HG03135 (cell line): ENCODE results near the gene LRMDA.
"Not testable (repeated sequence)": the region's sequence is repeated elsewhere in the genome, so short reads cannot be mapped to it uniquely, and the experiment has no call there.

Source experiments
- ATAC-seq: cut with Tn5 transposase; IDR thresholded peaks from one replicate; pipeline ENCODE4 v1.9.1; 2021; ENCODE audit warnings: mild to moderate bottlenecking, moderate library complexity; ENCODE audit not compliant: unreplicated experiment

LRMDA gene

DNA sequence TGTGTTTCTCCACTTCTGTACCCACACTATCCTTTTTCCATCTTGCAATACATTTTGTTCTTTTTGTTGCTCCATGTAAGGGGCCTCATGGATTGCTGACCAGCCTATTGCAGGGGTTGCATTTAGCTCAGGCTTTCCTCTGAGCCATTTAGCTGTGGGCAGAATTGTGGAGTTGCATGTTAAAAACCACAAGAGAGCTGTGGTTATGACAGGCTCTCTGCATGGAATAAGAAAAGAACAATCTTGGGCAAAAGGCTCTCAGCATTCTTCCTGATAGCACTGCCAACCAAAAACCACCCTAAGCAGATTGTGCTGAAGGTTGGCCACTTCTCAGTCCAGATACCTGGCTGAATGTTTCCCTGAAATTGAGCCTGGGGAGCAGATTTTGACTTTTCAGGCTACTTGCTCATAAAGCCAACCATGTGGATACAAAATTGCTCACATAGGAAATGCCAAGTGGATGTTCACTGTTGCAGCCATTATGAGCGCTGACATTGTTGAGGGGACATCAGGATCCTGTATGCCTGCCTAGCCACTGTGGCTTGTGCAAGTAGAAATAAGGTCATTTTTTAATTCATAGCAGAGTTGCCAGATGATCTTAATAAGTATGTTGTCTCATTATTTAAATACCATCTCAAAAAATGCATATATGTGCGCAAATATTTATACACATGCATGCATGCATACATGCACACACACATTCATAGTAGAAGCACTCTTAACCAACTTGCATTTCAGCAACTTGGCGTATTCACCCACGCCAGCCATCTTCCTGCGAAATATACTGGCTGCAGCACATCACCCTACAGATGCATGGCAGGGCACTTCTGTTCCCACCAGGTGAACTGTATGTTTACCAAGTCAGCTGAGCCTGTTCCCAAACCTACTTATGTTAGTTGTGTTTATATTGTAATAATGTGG, 695.4 kb downstream of the LRMDA start:
- no peak for ATAC-seq

DNA sequence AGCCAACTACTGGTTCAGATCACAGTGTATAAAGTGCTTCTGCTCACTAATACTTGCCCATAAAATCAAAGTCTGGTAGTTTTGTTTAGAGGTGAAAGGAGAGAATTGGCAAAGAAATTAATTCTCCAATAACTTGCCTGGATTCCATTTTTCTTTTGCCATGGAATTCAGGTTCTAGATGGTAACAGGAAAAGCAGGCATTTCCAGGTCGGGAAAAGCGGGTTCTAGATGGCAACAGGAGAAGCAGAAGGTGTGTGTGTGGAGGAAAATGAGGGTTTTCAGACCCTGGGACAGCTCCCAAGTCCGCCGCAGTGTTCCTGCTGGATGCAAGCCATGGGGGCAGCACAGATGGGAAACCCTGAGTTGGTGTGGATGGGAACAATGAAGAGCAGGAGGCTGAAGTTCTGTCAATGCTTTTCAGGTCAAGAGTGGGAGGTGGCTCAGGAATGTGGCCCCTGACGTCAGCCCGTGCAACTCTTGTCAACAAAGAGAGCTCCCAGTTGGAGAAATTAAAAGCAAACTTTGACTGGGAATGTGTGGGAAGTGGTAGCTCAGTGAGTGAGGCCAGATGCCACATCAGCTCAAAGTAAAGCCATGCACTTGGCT, 696.7 kb downstream of the LRMDA start:
- no peak for ATAC-seq

- no peak for ATAC-seq
Measured at GRCh38 chr10:76129213-76129612, 697.8 kb downstream of the LRMDA start.

DNA sequence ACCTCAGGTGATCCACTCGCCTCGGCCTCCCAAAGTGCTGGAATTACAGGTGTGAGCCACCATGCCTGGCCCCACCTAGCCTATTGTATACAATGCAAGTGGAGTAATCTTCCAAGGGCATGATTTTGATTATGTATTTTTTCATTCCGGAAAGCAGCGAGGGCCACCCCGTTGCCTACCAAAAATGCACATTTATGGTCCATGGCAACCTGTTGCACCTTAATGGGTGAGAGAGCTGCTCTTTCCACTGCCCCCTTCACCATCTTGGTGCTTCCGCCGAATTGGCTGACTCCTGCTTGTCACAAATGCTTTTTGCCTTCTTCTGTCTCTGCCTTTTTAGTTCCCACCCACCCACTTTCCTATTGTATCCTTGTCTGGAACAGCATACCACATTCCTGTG, 699.5 kb downstream of the LRMDA start:
- no peak for ATAC-seq

- ATAC-seq, result no peak
Measured at GRCh38 chr10:76133597-76134255, 702.3 kb downstream of the LRMDA start.

DNA sequence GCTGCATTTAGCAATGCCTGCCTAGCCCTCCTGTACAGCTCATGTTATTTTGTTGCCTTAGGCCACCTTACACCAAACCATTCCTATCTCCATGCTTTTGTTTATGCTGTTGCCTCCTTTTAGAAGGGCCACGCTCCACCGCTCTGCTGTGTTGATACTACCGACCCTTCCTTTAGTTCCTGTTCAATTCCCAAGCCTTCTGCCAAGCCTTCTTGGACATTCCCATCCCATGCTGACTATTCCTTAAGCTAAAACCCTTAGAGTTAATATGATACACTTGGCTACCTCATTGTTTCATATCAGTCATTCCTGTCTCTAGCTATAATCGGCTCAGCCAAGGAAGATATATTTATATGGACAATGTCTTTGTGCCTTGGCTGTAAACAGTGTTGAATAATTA, 705.5 kb downstream of the LRMDA start:
- ATAC-seq, result no peak

DNA sequence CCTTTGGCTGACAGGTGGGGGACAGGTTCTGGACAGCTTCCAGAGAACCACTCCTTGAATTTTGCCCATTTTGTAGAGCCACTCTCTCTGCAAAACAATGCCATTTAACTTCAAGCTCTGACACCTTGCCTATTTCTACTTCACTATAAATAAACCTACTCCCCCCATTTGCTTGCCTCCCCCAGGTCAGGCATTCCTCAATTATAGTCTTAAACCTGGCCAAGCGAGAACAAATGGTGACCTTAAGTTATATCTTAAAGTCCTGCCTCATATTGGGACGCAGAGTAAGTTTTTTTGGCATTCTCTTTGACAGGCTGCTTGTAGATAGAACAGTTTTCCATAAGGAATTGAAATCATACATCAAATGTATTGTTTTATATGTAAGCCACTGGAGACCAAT, 706.9 kb downstream of the LRMDA start:
- ATAC-seq, result no peak

DNA sequence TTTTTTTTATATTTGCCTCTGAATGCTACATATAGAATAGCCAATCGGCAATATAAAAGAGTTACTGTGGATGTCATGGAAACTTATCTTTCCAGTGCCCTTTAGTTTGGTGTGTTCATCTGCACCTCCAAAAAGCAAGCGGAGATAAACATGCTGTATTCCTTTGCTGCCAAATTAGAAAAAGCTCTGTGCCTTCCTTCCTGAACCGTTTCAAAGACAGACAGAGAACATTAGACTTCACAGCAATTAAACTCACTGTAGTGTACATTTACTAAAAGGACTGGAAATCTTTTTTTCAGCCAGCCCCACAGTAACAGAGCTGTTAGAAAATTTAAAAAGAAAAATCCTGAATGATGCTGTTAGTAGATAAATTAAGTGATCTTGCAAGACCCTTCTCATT, 707.5 kb downstream of the LRMDA start:
- ATAC-seq, result no peak

DNA sequence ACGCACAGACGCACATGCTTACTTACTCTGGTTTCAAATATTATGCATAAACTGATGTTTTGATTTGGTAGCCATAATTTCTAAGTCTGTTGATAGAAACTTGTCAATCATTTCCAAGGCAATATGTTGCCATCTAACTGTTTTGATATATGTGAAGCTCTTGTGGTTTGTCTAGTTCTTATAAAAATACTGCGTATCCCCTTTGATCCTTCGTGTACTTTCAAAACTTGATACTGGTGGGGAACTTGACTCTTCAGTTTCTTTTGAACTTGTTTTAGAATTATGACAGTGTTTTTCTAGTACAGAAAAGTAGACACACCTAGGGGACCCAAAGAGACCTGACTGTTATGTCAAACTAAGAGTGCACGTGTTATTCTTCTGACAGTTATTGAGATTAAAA, 708.0 kb downstream of the LRMDA start:
- no peak for ATAC-seq

- no peak for ATAC-seq
Measured at GRCh38 chr10:76141376-76141775, 710.0 kb downstream of the LRMDA start.

- not testable (repeated sequence) for ATAC-seq
Measured at GRCh38 chr10:76148217-76148616, 716.8 kb downstream of the LRMDA start.

DNA sequence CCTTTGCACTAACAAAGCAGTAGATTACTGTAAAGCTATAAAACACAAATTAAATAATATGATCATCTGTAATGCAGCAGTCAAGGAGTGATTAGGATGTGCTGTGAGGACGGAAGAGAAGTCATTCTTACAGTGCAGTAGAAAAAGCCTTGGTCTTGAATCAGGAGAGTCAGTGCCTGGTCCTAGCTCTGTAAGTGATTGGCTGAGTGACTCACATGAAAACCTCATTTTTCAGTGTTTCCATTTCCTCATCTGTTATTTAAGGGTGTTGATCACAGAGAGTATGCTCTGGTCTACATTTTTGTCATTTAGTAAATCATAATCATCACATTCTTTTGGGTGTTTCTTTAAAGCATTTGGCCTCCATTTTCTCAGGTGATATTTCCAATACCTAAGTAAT, 717.8 kb downstream of the LRMDA start:
- ATAC-seq, result no peak

DNA sequence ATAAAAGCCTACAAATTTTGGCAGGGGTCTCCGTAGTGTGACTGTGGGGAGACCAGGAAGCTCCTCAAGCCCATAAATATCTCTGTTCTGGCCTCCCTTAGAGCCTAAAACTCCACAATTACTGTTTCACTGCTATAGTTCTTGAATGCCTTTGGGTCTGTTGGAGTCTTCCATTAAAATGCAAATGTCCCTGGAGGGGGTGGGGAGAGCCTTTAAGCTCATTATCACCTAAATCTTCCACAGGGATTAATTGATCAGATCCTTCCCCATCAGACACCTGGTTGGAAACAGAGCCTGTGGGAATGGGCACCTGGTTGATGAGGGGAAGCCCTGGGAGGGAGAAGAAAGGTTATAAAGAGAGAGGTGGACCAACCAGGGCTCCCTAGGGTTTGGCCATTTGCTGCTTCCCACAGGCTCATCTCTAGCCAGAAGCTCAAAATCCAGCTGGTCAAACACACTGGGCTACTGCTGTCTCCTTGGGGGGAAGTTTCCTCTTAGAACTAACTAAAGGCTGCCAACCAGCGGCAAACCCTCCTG, 718.2 kb downstream of the LRMDA start:
- ATAC-seq, result no peak

- no peak for ATAC-seq
Measured at GRCh38 chr10:76150139-76150875, 718.9 kb downstream of the LRMDA start.

DNA sequence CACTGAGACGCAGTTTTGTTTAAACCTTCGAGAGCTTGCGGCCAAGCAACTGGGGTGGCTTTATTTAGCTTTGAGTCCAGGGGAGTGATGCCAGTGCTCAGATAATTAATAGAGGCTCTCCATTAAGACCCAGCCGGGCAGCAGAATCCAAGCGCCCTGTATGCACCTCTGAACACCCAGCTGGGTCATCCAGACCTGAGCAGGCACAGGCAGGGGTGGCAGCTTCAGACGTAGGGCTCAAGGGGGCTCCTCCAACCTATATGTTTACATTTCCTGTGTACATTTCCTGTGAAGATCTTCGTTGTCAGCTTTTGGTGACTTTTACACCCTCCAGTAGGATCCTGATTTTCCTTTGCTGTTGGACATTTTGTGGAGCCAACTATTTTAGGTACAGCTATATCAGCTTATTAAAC, 719.5 kb downstream of the LRMDA start:
- ATAC-seq, result no peak

DNA sequence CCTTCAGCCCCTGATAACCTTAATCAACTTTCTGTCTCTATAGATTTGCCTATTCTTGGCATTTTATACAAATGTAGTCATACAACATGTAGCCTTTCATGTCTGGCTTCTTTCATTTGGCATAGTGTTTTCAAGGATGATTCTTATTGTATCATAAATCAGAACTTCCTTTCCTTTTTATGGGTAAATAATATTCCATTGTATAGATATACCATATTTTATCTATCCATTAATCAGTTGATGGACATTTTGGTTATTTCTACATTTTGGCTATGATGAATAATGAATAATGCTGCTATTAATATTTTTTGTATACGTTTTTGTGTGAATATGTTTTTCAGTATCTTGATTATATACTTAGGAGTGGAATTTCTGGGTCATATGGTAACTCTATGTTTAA, 720.8 kb downstream of the LRMDA start:
- no peak for ATAC-seq

- ATAC-seq, result no peak
Measured at GRCh38 chr10:76155961-76156360, 724.5 kb downstream of the LRMDA start.

DNA sequence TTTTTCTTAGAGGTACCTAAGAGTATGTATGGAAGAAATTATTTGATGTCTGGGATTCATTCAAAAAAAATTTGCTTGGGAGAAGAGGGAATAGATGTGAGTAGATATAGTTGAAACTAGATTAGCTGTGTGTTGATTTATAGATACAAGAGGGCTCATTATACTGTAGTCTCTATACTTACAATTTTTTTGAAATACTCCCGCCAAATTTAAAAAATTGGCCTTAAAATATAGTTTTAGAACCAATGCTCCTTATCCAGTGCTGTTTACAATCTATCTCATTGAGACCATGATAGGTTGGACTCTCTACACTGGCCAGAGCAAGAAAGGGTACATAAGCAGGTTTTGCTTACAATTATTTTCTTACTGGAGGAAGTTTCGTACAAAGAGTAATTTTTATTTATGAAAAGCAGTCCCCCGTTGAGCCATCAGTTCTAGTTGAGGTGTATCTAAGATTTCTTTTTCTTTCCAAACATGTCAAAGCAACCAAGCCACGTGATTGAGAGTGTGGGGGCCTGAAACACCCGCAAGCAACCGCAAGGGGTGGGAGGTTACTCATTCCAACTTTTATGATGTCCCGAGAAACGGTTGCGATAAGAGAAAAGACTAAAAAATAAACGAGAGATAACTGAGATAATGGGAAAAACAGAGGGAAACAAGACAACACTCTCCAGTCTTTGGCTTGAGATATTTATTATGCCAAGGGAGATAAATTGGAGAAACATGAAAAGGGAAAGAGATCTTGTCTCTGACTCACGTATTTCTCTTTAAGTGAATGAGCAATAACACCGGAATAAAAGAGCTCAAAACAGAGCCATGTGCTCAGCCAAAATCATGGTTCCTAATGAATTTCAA, 729.2 kb downstream of the LRMDA start:
- ATAC-seq, result no peak

GRCh38 chr10:76161301-76161582, 729.8 kb downstream of the LRMDA start:
- ATAC-seq, result no peak

DNA sequence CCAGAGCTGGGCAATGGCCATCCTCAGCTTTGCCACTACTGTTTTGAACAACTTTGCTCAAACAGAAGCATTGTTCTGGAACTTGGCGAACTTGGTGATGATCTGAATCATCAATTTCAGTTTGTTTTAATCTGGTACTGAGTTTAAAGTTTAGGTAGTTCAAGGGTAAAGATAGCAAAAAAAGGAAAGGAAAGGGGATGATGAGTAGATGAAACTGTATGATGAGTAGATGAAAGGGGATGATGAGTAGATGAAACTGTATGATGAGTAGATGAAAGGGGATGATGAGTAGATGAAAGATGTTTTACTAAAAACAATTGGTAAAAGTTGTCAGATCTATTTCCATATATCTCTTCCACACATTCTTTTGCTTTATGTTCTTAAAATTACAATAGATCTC, 737.0 kb downstream of the LRMDA start:
- ATAC-seq, result no peak
